Endothelial cell of umbilical vein (primary cell): ENCODE results near the gene UNC93B1. TPM values are rescaled to one million over a fixed set of nuclear protein-coding genes. Genes with fewer than 3 reads are reported as not detected.

Source experiments
- BruUV-seq: library from RNA; stranded (reverse); fragments of 400-500 nt; replicated peaks from 2 replicates; lab custom pipeline; 2021; lab: Mats Ljungman, UMichigan
- CTCF ChIA-PET: fragments of 300-600, 350-600 bp; sonication (Branson Sonifier 250); formaldehyde crosslinking; loops from one replicate; lab custom pipeline; 2021; ENCODE audit warnings: antibody characterized with exemption, inconsistent platforms; lab: Charles Lee
- POLR2A ChIA-PET: fragments of 300-600, 350-600 bp; sonication (Branson Sonifier 250); formaldehyde crosslinking; loops from one replicate; lab custom pipeline; 2021; ENCODE audit warnings: antibody characterized with exemption, inconsistent platforms; lab: Charles Lee
- DNase-seq: peaks from one replicate; pipeline ENCODE4 v3.0.0-alpha.2; 2011; ENCODE audit warnings: low read depth, low spot score
- FAIRE-seq: peaks from 2 replicates; lab custom pipeline; 2011; peaks lifted over from hg19 to GRCh38; lab: Jason Lieb, UNC
- H2AFZ ChIP-seq: 2 replicates; pipeline ENCODE4 v1.6.0; 2012; ENCODE audit warnings: low read depth, low read length, control low read depth, inconsistent platforms
- H3K27ac ChIP-seq: 2 replicates; pipeline ENCODE4 v1.5.1; 2011; ENCODE audit warnings: low read depth, mild to moderate bottlenecking, control low read depth, low read length, moderate library complexity; ENCODE audit not compliant: insufficient read depth
- H3K27me3 ChIP-seq, 2 experiments: 2 replicates each; pipeline versions ENCODE4 v1.6.0 to v1.6.1; 2011; ENCODE audit warnings: low read length in 2 of 2, mixed read lengths in 1 of 2; ENCODE audit not compliant: control insufficient read depth in 2 of 2, insufficient read depth in 2 of 2
- H3K36me3 ChIP-seq, 2 experiments: 2 replicates in 1 of 2; 3 replicates in 1 of 2; pipeline ENCODE4 v1.5.1; 2011; ENCODE audit warnings: low read length in 2 of 2, mild to moderate bottlenecking in 1 of 2, moderate library complexity in 1 of 2; ENCODE audit not compliant: control insufficient read depth in 2 of 2, insufficient read depth in 2 of 2; ENCODE audit errors: extremely low read depth in 1 of 2
- H3K4me1 ChIP-seq: 3 replicates; pipeline ENCODE4 v1.5.1; 2011; ENCODE audit warnings: mild to moderate bottlenecking, low read length; ENCODE audit not compliant: control insufficient read depth, insufficient read depth; ENCODE audit errors: extremely low read depth
- H3K4me2 ChIP-seq: 2 replicates; pipeline ENCODE4 v1.6.1; 2011; ENCODE audit warnings: low read length, control low read depth, mixed read lengths; ENCODE audit not compliant: insufficient read depth
- H3K4me3 ChIP-seq, 3 experiments: fragments of 200-600 bp in 1 of 3; sonication (generic), shearing (Covaris generic) in 1 of 3; replicated peaks in 1 of 3; 2 replicates each; pipeline ENCODE4 v1.5.1; 2011 to 2016; ENCODE audit warnings: control low read depth in 3 of 3, low read length in 3 of 3, mild to moderate bottlenecking in 2 of 3, inconsistent platforms in 1 of 3, low read depth in 1 of 3, moderate library complexity in 1 of 3; ENCODE audit not compliant: insufficient read depth in 1 of 3
- H3K79me2 ChIP-seq: 2 replicates; pipeline ENCODE4 v1.6.0; 2012; ENCODE audit warnings: low read length, inconsistent platforms; ENCODE audit not compliant: control insufficient read depth, insufficient read depth
- H3K9ac ChIP-seq: replicated peaks from 2 replicates; pipeline ENCODE3; 2011; ENCODE audit warnings: low read length, control low read depth; ENCODE audit not compliant: insufficient read depth; ENCODE audit errors: extremely low read depth
- H3K9me1 ChIP-seq: replicated peaks from 3 replicates; pipeline ENCODE4 v1.6.0; 2011; ENCODE audit warnings: mild to moderate bottlenecking, low read length; ENCODE audit not compliant: control insufficient read depth, insufficient read depth; ENCODE audit errors: extremely low read depth
- H3K9me3 ChIP-seq: replicated peaks from 2 replicates; pipeline ENCODE4 v1.5.1; 2012; ENCODE audit warnings: low read length, inconsistent platforms; ENCODE audit not compliant: control insufficient read depth, insufficient read depth
- H4K20me1 ChIP-seq: replicated peaks from 2 replicates; pipeline ENCODE3; 2011; ENCODE audit warnings: mild to moderate bottlenecking, low read length; ENCODE audit not compliant: control insufficient read depth, insufficient read depth; ENCODE audit errors: extremely low read depth
- EZH2 ChIP-seq: IDR thresholded peaks from 2 replicates; pipeline ENCODE4 v1.6.1; 2012; ENCODE audit warnings: borderline replicate concordance, low read depth, mild to moderate bottlenecking, moderate library complexity, low read length, inconsistent platforms; ENCODE audit not compliant: severe bottlenecking
- FOS ChIP-seq: IDR thresholded peaks from 2 replicates; pipeline ENCODE4 v1.6.1; 2011; ENCODE audit warnings: mild to moderate bottlenecking, low read length, moderate library complexity, borderline replicate concordance; ENCODE audit not compliant: insufficient read depth
- MYC ChIP-seq: IDR thresholded peaks from one replicate; pipeline ENCODE4 v1.6.1; 2011; ENCODE audit warnings: mild to moderate bottlenecking, low read depth, low read length
- dilution Hi-C: fragments of 300-500 bp; cut with MboI; formaldehyde crosslinking; loops from one replicate; pipeline ENCODE4 v1.15.0; 2019; ENCODE audit warnings: low sequenced_read_pairs; ENCODE audit not compliant: extremely low pct_ligation_motif_present
- intact Hi-C: fragments of 100-400 bp; cut with micrococcal nuclease; formaldehyde crosslinking; loops from one replicate; pipeline ENCODE4 v1.10.0; 2022
- polyA plus RNA-seq, 4 experiments: library from polyadenylated mRNA; depleted of rRNA in 3 of 4; stranded (reverse) in 3 of 4; unstranded in 1 of 4; fragments of >200 nt; gene quantifications; 2 replicates each; pipeline versions ENCODE4 v1.2.1 to v1.2.3, GENCODE V29; 2011 to 2012; ENCODE audit warnings: missing spikeins in 1 of 4
- total RNA-seq: library from RNA; stranded (reverse); gene quantifications from 2 replicates; pipeline ENCODE4 v1.2.3, GENCODE V29; 2021

The UNC93B1 gene
- total and polyA plus RNA-seq, 2 donors (not counting 3 experiments of a cell fraction or from before 2014, with no cell fraction given), result 10.6 to 18.9 TPM

DNA sequence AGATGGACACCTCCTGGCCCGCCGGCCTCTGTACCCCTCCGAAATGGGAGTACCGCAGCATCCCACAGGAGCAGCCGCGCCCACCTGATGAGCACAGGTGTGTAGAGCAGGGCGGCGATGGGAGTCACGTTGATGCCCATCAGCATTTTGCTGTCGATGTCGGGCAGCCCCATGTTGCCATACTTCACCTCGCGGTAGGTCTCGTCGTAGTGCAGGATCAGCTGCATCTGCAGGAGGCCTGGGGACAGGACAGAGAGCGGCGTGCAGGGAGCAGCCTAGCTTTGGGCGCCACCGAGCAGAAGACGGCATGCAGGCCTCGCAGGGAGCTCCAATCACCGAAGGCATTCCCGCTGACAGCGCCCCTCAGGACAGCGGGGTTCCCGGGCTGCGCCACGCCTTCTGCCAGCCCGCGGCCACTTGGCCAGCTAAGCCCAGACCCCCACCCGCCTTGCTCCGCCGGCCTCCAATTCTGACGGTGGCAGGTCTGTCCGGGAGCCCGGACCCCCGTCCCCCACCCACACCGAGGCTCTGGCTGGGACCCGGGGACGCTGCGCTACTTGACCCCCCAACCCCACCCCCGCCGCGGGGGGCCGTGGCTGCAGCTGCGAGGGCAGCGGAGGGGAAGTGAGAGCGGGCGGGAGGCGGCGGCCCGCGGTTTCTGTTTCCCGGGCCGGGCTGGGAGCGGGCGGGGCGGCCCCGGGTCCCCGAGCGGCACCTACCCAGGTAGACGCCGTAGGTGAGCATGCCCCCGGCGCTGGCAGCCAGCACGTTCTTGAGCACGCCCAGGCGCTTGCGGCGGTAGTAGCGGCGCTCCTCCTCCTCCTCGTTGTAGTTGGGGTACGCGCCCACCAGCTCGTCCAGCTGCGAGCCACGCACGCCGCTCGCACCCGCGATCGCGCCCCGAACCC, 705 bp downstream of the UNC93B1 start:
- Histone ChIP-seq H3K9ac (no peak overlapping the region), H4K20me1 (no peaks in the 10 kb centered on the region), H3K27me3 (no peaks in the 10 kb centered on the region), H3K9me3 (no peaks in the 10 kb centered on the region), H2AFZ (peak overlapping the region; percentile 82), H3K36me3 (no peaks in the 10 kb centered on the region), H3K9me1 (no peaks in the 10 kb centered on the region), H3K4me1 (peaks cover 3% of the 10 kb centered on the region), H3K4me3 (peak overlapping the region; percentile 17 to 50 (median 23)), H3K79me2 (no peaks in the 10 kb centered on the region), H3K27ac (no peak overlapping the region), H3K4me2 (no peak overlapping the region)
- ChIA-PET POLR2A (no interaction called here), CTCF (no interaction called here)
- BruUV-seq, result no TSS peak
- peak; percentile 24 for FAIRE-seq
- intact Hi-C loops, result no loop called here
- TF ChIP-seq MYC (no peak), EZH2 (no peak), FOS (no peak)
- dilution Hi-C loops, result no loop called here
- DNase-seq, result no peak

DNA sequence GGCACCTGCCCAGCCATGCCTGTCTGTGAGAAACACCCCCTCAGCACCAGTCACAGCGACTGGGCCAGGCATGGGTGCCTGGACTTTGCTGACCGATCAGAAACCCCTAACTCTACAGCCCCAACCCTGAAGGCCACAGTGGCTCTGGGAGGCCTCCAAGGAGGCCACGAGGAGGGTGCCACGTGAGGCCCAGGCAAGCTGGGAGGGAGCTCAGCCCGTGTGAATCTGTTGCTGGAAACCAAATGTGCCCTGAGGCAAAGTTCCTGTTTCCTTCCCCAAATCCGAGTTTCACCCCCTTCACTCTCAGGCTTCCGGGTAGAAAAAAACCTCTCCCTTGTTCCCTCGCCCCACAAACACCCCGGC, 1.3 kb downstream of the UNC93B1 start:
- no peaks in the 10 kb centered on the region for H3K79me2 ChIP-seq
- no peak overlapping the region for H3K27ac ChIP-seq
- H3K4me1 ChIP-seq, result peaks cover 3% of the 10 kb centered on the region
- FAIRE-seq (no peak), DNase-seq (no peak)
- H2AFZ ChIP-seq, result no peak overlapping the region
- no peaks in the 10 kb centered on the region for H3K27me3 ChIP-seq
- H3K9ac ChIP-seq, result no peak overlapping the region
- H3K9me3 ChIP-seq, result no peaks in the 10 kb centered on the region
- no peak for TF ChIP-seq FOS
- H3K4me2 ChIP-seq, result no peak overlapping the region
- ChIA-PET CTCF (no interaction called here), POLR2A (no interaction called here)
- H3K9me1 ChIP-seq, result no peaks in the 10 kb centered on the region
- no peak overlapping the region for H3K4me3 ChIP-seq
- H4K20me1 ChIP-seq, result no peaks in the 10 kb centered on the region
- dilution Hi-C loops (no loop called here), intact Hi-C loops (no loop called here)
- BruUV-seq, result no TSS peak
- no peaks in the 10 kb centered on the region for H3K36me3 ChIP-seq
